B cell (primary cell): ENCODE data around the gene POLA2. TPM values are rescaled to one million over a fixed set of nuclear protein-coding genes. Genes with fewer than 3 reads are reported as not detected.

Source experiments
- ATAC-seq: fragments of 200-7000 bp; cut with Tn5 transposase; one replicate; pipeline ENCODE4 v1.10.0; 2021; ENCODE audit warnings: low read depth, mild to moderate bottlenecking, moderate number of reproducible peaks, moderate library complexity
- CTCF ChIA-PET: fragments of 350-600 bp; sonication (Branson Sonifier 250); formaldehyde crosslinking; loops from one replicate; lab custom pipeline; 2021; ENCODE audit warnings: antibody characterized with exemption, inconsistent platforms; lab: Charles Lee
- POLR2A ChIA-PET: fragments of 350-600 bp; sonication (Branson Sonifier 250); formaldehyde crosslinking; loops from one replicate; lab custom pipeline; 2021; ENCODE audit warnings: antibody characterized with exemption; lab: Charles Lee
- DNase-seq: peaks from one replicate; pipeline ENCODE4 v3.0.0; 2013
- H2AFZ ChIP-seq: 2 replicates; pipeline ENCODE4 v1.6.1; 2012; ENCODE audit warnings: mild to moderate bottlenecking, low read depth, low read length; ENCODE audit not compliant: insufficient read depth, poor library complexity, severe bottlenecking
- H3K27ac ChIP-seq, 2 donors: 1 replicate in 1 of 2; 2 replicates in 1 of 2; pipeline ENCODE4 v1.5.1; 2012 to 2013; ENCODE audit warnings: low read length in 2 of 2, mild to moderate bottlenecking in 2 of 2, moderate library complexity in 1 of 2
- H3K27me3 ChIP-seq, 4 experiments: fragments of 200-600 bp in 1 of 4; sonication (generic) in 1 of 4; replicated peaks in 1 of 4; 1 replicate in 2 of 4; 2 replicates in 2 of 4; pipeline versions ENCODE4 v1.6.1 to v1.7.0; 2013 to 2016; ENCODE audit warnings: low read length in 3 of 4, mild to moderate bottlenecking in 2 of 4, mixed read lengths in 1 of 4, moderate library complexity in 1 of 4; ENCODE audit not compliant: insufficient read depth in 4 of 4, control insufficient read depth in 3 of 4; ENCODE audit errors: control extremely low read depth in 1 of 4
- H3K36me3 ChIP-seq, 2 experiments: replicated peaks in 1 of 2; 1 replicate in 1 of 2; 2 replicates in 1 of 2; pipeline versions ENCODE4 v1.6.1 to v1.7.1; 2013; ENCODE audit warnings: low read length in 1 of 2; ENCODE audit not compliant: insufficient read depth in 2 of 2, control insufficient read depth in 1 of 2; ENCODE audit errors: control extremely low read depth in 1 of 2, extremely low read depth in 1 of 2
- H3K4me1 ChIP-seq, 2 donors: fragments of 200-600 bp in 1 of 2; sonication (generic) in 1 of 2; 1 replicate in 1 of 2; 2 replicates in 1 of 2; pipeline versions ENCODE4 v1.5.1 to v1.6.1; 2013 to 2017; ENCODE audit warnings: low read length in 2 of 2; ENCODE audit not compliant: control insufficient read depth in 2 of 2, insufficient read depth in 2 of 2
- H3K4me2 ChIP-seq: replicated peaks from 2 replicates; pipeline ENCODE3; 2012; ENCODE audit warnings: mild to moderate bottlenecking, low read depth, low read length; ENCODE audit not compliant: poor library complexity, severe bottlenecking
- H3K4me3 ChIP-seq, 5 experiments: fragments of 200-600 bp in 1 of 5; sonication (generic) in 1 of 5; 1 replicate in 3 of 5; 2 replicates in 2 of 5; pipeline versions ENCODE4 v1.5.1 to v1.7.0; 2011 to 2016; ENCODE audit warnings: low read length in 4 of 5, mild to moderate bottlenecking in 4 of 5, low read depth in 2 of 5, control low read depth in 1 of 5, moderate library complexity in 1 of 5; ENCODE audit not compliant: insufficient read depth in 1 of 5; ENCODE audit errors: control extremely low read depth in 1 of 5, extremely low read depth in 1 of 5
- H3K79me2 ChIP-seq: fragments of 200-600 bp; sonication (generic); one replicate; pipeline ENCODE4 v1.6.0; 2016; ENCODE audit warnings: low read length; ENCODE audit not compliant: control insufficient read depth, insufficient read depth
- H3K9ac ChIP-seq: fragments of 200-600 bp; sonication (generic); 2 replicates; pipeline ENCODE4 v1.6.1; 2017; ENCODE audit warnings: mild to moderate bottlenecking, low read length, moderate library complexity
- H3K9me3 ChIP-seq, 3 donors: one replicate each; pipeline versions ENCODE4 v1.6.1 to v1.7.1; 2013; ENCODE audit warnings: low read length in 2 of 3; ENCODE audit not compliant: control insufficient read depth in 2 of 3, insufficient read depth in 1 of 3; ENCODE audit errors: control extremely low read depth in 1 of 3
- H4K20me1 ChIP-seq: 2 replicates; pipeline ENCODE4 v1.6.0; 2012; ENCODE audit warnings: mild to moderate bottlenecking, low read length; ENCODE audit not compliant: insufficient read depth, control insufficient read depth, poor library complexity, severe bottlenecking
- H3K27ac Mint-ChIP-seq: one replicate; pipeline ENCODE4 v1.8.0; 2021; ENCODE audit warnings: mixed read lengths
- H3K27me3 Mint-ChIP-seq: one replicate; pipeline ENCODE4 v1.8.0; 2021; ENCODE audit warnings: mixed read lengths
- H3K4me1 Mint-ChIP-seq: one replicate; pipeline ENCODE4 v1.8.0; 2021; ENCODE audit warnings: mixed read lengths
- H3K4me3 Mint-ChIP-seq: one replicate; pipeline ENCODE4 v1.8.0; 2021; ENCODE audit warnings: mixed read lengths
- H3K9me3 Mint-ChIP-seq: one replicate; pipeline ENCODE4 v1.8.0; 2022; ENCODE audit warnings: mixed read lengths; ENCODE audit not compliant: insufficient read depth
- CTCF ChIP-seq: fragments of 200-600 bp; IDR thresholded peaks from one replicate; pipeline ENCODE4 v1.8.0; 2022; ENCODE audit warnings: antibody characterized with exemption, mild to moderate bottlenecking
- EZH2 ChIP-seq: IDR thresholded peaks from 2 replicates; pipeline ENCODE4 v1.6.1; 2012; ENCODE audit warnings: borderline replicate concordance, low read depth, mild to moderate bottlenecking, moderate library complexity, low read length; ENCODE audit not compliant: insufficient read depth, poor library complexity, severe bottlenecking
- WGBS: methylation state at CpG from one replicate; pipeline ENCODE4 v1.1.5; 2013; ENCODE audit warnings: missing lambda C conversion rate; ENCODE audit not compliant: insufficient coverage; 5-methylcytosine and 5-hydroxymethylcytosine counted together
- intact Hi-C: fragments of 100-400 bp; cut with micrococcal nuclease; formaldehyde crosslinking; loops from one replicate; pipeline ENCODE4 v1.10.0; 2022
- polyA plus RNA-seq: library from polyadenylated mRNA; depleted of rRNA; stranded (reverse); fragments of >200 nt; gene quantifications from 2 replicates; pipeline ENCODE4 v1.2.3, GENCODE V29; 2012
- total RNA-seq, 2 donors: library from RNA; stranded (reverse); fragments of 120-200 nt in 1 of 2; gene quantifications; 1 replicate in 1 of 2; 2 replicates in 1 of 2; pipeline versions ENCODE4 v1.2.3 to v1.2.4, GENCODE V29; 2013 to 2022

Gene POLA2
- total and polyA plus RNA-seq, 2 donors (not counting 1 experiment from before 2014, with no cell fraction given) = 13.0 to 28.7 TPM

- POLR2A ChIA-PET = no interaction called here
- Histone ChIP-seq H3K4me1 (no peaks in the 10 kb centered on the region), H3K79me2 (no peaks in the 10 kb centered on the region), H3K9me3 (no peaks in the 10 kb centered on the region), H3K4me2 (no peak overlapping the region), H3K27ac (no peak overlapping the region), H3K27me3 (peaks cover 0 to 3% (median 0%) of the 10 kb centered on the region in 4 experiments), H2AFZ (no peak overlapping the region), H3K4me3 (no peak overlapping the region), H4K20me1 (no peaks in the 10 kb centered on the region), H3K36me3 (no peaks in the 10 kb centered on the region), H3K9ac (no peak overlapping the region)
- DNase-seq (no peak), ATAC-seq (no peak)
- CTCF ChIA-PET = interaction anchor here (0.6 to 1.6 kb wide), 3 partner anchors 20 to 96 kb away, joined by 3 to 5 read pairs (median 3); no protein-coding TSS in a partner anchor
- Mint-ChIP-seq H3K4me1 (no peaks in the 10 kb centered on the region), H3K4me3 (no peak overlapping the region), H3K27me3 (no peaks in the 10 kb centered on the region), H3K27ac (no peak overlapping the region), H3K9me3 (no peaks in the 10 kb centered on the region)
- intact Hi-C loops = no loop called here
- WGBS = 94% methylated on average over 12 of the region's 13 CpGs
- TF ChIP-seq EZH2 = no peak
- TF ChIP-seq CTCF = no peak
Observed at GRCh38 chr11:65321828-65322485, 60.2 kb downstream of the POLA2 start.

- no peaks in the 10 kb centered on the region for H3K27me3 Mint-ChIP-seq
- intact Hi-C loops = no loop called here
- H3K4me1 ChIP-seq = peaks cover 1 to 5% of the 10 kb centered on the region in 2 donors
- H3K27ac ChIP-seq = no peak overlapping the region
- no peak overlapping the region for H3K9ac ChIP-seq
- H3K4me2 ChIP-seq = no peak overlapping the region
- H3K36me3 ChIP-seq = no peaks in the 10 kb centered on the region
- H3K27ac Mint-ChIP-seq = no peak overlapping the region
- no peak overlapping the region for H3K4me3 Mint-ChIP-seq
- H4K20me1 ChIP-seq = no peaks in the 10 kb centered on the region
- ATAC-seq = no peak
- H3K4me3 ChIP-seq = no peak overlapping the region
- H3K4me1 Mint-ChIP-seq = peaks cover 2% of the 10 kb centered on the region
- peaks cover 0 to 3% (median 0%) of the 10 kb centered on the region in 4 experiments for H3K27me3 ChIP-seq
- ChIA-PET CTCF (interaction anchor here (1.0 kb wide), 1 partner anchor 10 kb away, joined by 3 read pairs; the partner anchor contains the start of gene DPF2), POLR2A (no interaction called here)
- no peak for TF ChIP-seq CTCF
- TF ChIP-seq EZH2 = no peak
- 91% methylated on average over 11 of the region's 12 CpGs for WGBS
- no peak for DNase-seq
- H3K9me3 Mint-ChIP-seq = no peaks in the 10 kb centered on the region
- H2AFZ ChIP-seq = no peak overlapping the region
- H3K79me2 ChIP-seq = no peaks in the 10 kb centered on the region
- no peaks in the 10 kb centered on the region for H3K9me3 ChIP-seq
Observed at GRCh38 chr11:65323813-65324212, 62.1 kb downstream of the POLA2 start.
